ENCODE data around the gene PPP2R5B. TPM values are rescaled to one million over a fixed set of nuclear protein-coding genes. Genes with fewer than 3 reads are reported as not detected.

Gene PPP2R5B
- total and polyA plus RNA-seq, 2 donors (not counting 1 experiment from before 2014, with no cell fraction given): 12.1 to 12.4 TPM

DNA sequence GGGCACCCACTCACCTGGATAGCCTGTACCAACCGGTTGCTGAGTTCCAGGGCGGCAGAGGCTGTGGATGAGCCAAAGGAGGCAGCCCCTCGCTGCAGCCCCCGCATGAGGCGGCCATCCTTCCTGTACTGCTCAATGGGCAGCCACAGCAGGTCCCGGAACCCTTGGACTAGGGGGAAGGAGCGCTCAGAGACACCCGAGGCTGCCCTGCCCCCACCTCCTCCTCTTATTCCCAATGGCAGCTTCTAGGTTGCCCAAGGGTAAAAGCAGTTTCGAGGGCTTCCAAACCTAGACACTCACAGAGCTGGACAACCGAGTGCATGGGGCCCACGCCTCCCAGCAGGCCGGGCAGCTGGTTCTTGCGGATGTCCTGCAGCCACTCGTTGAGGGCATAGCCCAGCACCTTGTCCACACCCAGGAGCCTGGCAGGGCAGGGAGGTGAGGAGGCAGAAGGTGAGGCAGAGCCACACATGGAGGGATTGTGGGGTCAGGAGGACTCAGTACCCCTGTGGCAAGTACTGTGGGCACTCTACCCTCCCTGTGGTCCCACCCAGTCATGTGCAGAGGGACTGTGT lies 28.0 kb upstream of the PPP2R5B start:
- Histone ChIP-seq H3K36me3 (ENCODE audit: control insufficient read depth, insufficient read depth, low read length) (peaks cover 11% of the 10 kb centered on the region), H4K20me1 (ENCODE audit: control insufficient read depth, extremely low read depth, insufficient read depth, low read length) (no peaks in the 10 kb centered on the region), H3K9me3 (ENCODE audit: control insufficient read depth, insufficient read depth, low read depth, low read length) (no peaks in the 10 kb centered on the region), H3K79me2 (ENCODE audit: control insufficient read depth, insufficient read depth, low read length) (no peaks in the 10 kb centered on the region), H2AFZ (ENCODE audit: low read length) (no peak overlapping the region), H3K4me3 (replicated peaks in 1 of 4; ENCODE audit: control extremely low read depth in 1 of 4, insufficient read depth in 1 of 4, low read depth in 3 of 4, low read length in 4 of 4) (no peak overlapping the region), H3K27ac (ENCODE audit: insufficient read depth, low read length) (no peak overlapping the region), H3K4me1 (ENCODE audit: control insufficient read depth, extremely low read depth, insufficient read depth, low read length) (no peaks in the 10 kb centered on the region), H3K27me3 (ENCODE audit: control insufficient read depth, insufficient read depth, low read length) (no peaks in the 10 kb centered on the region), H3K4me2 (ENCODE audit: extremely low read depth, insufficient read depth, low read length) (no peak overlapping the region), H3K9ac (ENCODE audit: insufficient read depth, low read length) (no peak overlapping the region)
- DNase-seq (ENCODE audit: low read depth in 2 of 2): no peak
- TF ChIP-seq, protein P1, sequence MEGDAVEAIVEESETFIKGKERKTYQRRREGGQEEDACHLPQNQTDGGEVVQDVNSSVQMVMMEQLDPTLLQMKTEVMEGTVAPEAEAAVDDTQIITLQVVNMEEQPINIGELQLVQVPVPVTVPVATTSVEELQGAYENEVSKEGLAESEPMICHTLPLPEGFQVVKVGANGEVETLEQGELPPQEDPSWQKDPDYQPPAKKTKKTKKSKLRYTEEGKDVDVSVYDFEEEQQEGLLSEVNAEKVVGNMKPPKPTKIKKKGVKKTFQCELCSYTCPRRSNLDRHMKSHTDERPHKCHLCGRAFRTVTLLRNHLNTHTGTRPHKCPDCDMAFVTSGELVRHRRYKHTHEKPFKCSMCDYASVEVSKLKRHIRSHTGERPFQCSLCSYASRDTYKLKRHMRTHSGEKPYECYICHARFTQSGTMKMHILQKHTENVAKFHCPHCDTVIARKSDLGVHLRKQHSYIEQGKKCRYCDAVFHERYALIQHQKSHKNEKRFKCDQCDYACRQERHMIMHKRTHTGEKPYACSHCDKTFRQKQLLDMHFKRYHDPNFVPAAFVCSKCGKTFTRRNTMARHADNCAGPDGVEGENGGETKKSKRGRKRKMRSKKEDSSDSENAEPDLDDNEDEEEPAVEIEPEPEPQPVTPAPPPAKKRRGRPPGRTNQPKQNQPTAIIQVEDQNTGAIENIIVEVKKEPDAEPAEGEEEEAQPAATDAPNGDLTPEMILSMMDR (conservative IDR thresholded peaks at IDR 0.05 in 1 of 2, IDR thresholded peaks at IDR 0.05 in 1 of 2; ENCODE audit: low read depth in 1 of 2, low read length in 2 of 2): no peak
- TF ChIP-seq EZH2 (IDR thresholded peaks at IDR 0.05; ENCODE audit: low read length, missing control alignments): no peak

DNA sequence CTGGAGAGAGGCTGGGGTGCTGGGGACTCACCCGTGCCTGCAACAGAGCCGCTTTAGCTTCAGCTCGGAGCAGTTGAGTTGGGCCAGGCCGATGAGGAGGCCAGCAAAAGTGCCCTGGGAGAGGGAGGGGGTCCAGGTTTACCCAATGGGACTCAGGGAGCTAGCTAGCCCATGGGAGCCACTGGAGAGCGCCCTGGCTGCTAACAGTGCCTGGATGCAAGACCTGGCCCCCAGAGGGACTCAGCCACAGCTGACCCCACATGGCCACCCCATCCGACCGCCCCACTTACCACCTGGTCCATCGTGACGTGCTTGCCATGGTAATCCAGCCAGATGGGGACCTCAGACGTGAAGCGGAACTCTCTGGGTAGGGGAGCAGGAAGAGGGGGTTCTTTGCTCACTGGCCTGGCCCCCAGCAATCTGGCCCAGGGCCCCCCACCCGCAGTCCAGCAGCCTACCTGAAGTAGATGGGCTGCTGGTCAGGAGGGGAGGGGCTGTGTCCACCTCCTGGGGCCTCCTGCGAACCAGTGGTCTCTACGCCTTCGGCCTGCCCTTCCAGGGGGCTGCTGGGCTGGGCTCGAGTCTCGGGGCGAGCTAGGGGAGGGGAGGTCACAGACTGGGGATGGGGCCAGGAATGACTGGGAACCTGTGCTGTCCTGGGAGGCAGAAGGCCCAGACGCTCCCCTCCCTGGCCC lies 27.0 kb upstream of the PPP2R5B start:
- peaks cover 15% of the 10 kb centered on the region for H3K36me3 ChIP-seq (ENCODE audit: control insufficient read depth, insufficient read depth, low read length)
- H3K9ac ChIP-seq (ENCODE audit: insufficient read depth, low read length): no peak overlapping the region
- no peak for DNase-seq (ENCODE audit: low read depth in 2 of 2)
- H3K27me3 ChIP-seq (ENCODE audit: control insufficient read depth, insufficient read depth, low read length): no peaks in the 10 kb centered on the region
- no peaks in the 10 kb centered on the region for H3K79me2 ChIP-seq (ENCODE audit: control insufficient read depth, insufficient read depth, low read length)
- TF ChIP-seq, protein P1 (conservative IDR thresholded peaks at IDR 0.05 in 1 of 2, IDR thresholded peaks at IDR 0.05 in 1 of 2; ENCODE audit: low read depth in 1 of 2, low read length in 2 of 2): no peak
- H3K4me1 ChIP-seq (ENCODE audit: control insufficient read depth, extremely low read depth, insufficient read depth, low read length): no peaks in the 10 kb centered on the region
- no peak overlapping the region for H3K4me3 ChIP-seq (replicated peaks in 1 of 4; ENCODE audit: control extremely low read depth in 1 of 4, insufficient read depth in 1 of 4, low read depth in 3 of 4, low read length in 4 of 4)
- H3K9me3 ChIP-seq (ENCODE audit: control insufficient read depth, insufficient read depth, low read depth, low read length): no peaks in the 10 kb centered on the region
- no peak overlapping the region for H2AFZ ChIP-seq (ENCODE audit: low read length)
- no peak overlapping the region for H3K4me2 ChIP-seq (ENCODE audit: extremely low read depth, insufficient read depth, low read length)
- H4K20me1 ChIP-seq (ENCODE audit: control insufficient read depth, extremely low read depth, insufficient read depth, low read length): no peaks in the 10 kb centered on the region
- H3K27ac ChIP-seq (ENCODE audit: insufficient read depth, low read length): no peak overlapping the region

DNA sequence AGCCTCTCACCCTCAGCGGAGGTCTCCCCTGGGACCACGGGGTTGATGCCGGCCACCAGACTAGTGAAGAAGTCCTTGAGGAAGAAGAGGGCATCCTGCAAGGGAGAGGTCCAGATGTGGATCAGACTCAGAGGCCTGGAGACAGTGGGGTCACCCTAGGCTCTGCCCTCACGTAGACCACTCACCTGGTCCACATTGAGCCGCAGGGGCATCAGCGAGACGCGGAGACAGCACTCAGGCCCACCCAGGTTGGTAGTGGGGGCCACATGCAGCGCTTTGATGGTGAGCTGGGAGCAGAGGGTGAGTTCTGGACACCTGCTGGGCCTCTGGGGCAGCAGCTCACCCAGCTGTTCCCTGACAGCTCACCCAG lies 26.4 kb upstream of the PPP2R5B start:
- no peaks in the 10 kb centered on the region for H3K79me2 ChIP-seq (ENCODE audit: control insufficient read depth, insufficient read depth, low read length)
- H3K9me3 ChIP-seq (ENCODE audit: control insufficient read depth, insufficient read depth, low read depth, low read length): no peaks in the 10 kb centered on the region
- no peaks in the 10 kb centered on the region for H4K20me1 ChIP-seq (ENCODE audit: control insufficient read depth, extremely low read depth, insufficient read depth, low read length)
- H3K4me2 ChIP-seq (ENCODE audit: extremely low read depth, insufficient read depth, low read length): no peak overlapping the region
- DNase-seq (ENCODE audit: low read depth in 2 of 2): no peak
- H2AFZ ChIP-seq (ENCODE audit: low read length): no peak overlapping the region
- H3K36me3 ChIP-seq (ENCODE audit: control insufficient read depth, insufficient read depth, low read length): peaks cover 18% of the 10 kb centered on the region
- no peaks in the 10 kb centered on the region for H3K4me1 ChIP-seq (ENCODE audit: control insufficient read depth, extremely low read depth, insufficient read depth, low read length)
- H3K27ac ChIP-seq (ENCODE audit: insufficient read depth, low read length): no peak overlapping the region
- TF ChIP-seq, protein P1 (conservative IDR thresholded peaks at IDR 0.05 in 1 of 2, IDR thresholded peaks at IDR 0.05 in 1 of 2; ENCODE audit: low read depth in 1 of 2, low read length in 2 of 2): no peak
- TF ChIP-seq EZH2 (IDR thresholded peaks at IDR 0.05; ENCODE audit: low read length, missing control alignments): no peak
- H3K9ac ChIP-seq (ENCODE audit: insufficient read depth, low read length): no peak overlapping the region
- no peak overlapping the region for H3K4me3 ChIP-seq (replicated peaks in 1 of 4; ENCODE audit: control extremely low read depth in 1 of 4, insufficient read depth in 1 of 4, low read depth in 3 of 4, low read length in 4 of 4)
- H3K27me3 ChIP-seq (ENCODE audit: control insufficient read depth, insufficient read depth, low read length): no peaks in the 10 kb centered on the region

All from fibroblast of lung (primary cell).